GM23338 (cell line): ENCODE results near the gene NLGN4X. TPM values are rescaled to one million over a fixed set of nuclear protein-coding genes. Genes with fewer than 3 reads are reported as not detected.

Experiments used
- ATAC-seq: fragments of 200-7000 bp; cut with Tn5 transposase; 3 replicates; pipeline ENCODE4 v1.9.1; 2020
- DNase-seq: peaks from one replicate; pipeline ENCODE4 v3.0.0-alpha.2; 2015; ENCODE audit warnings: low spot score
- H2AFZ ChIP-seq: fragments of 200-600 bp; sonication (generic); 2 replicates; pipeline ENCODE4 v1.8.0; 2016; ENCODE audit warnings: antibody characterized with exemption, mild to moderate bottlenecking, moderate library complexity
- H3F3A ChIP-seq: fragments of 200-600 bp; sonication (generic); replicated peaks from 2 replicates; pipeline ENCODE4 v1.8.0; 2017; ENCODE audit warnings: antibody characterized with exemption, mixed run types, low read depth
- H3K27ac ChIP-seq: fragments of 200-600 bp; sonication (generic); 2 replicates; pipeline ENCODE4 v1.6.1; 2016; ENCODE audit warnings: low read depth
- H3K27me3 ChIP-seq: fragments of 200-600 bp; sonication (generic); 2 replicates; pipeline ENCODE4 v1.8.0; 2016; ENCODE audit warnings: mild to moderate bottlenecking, mixed run types, moderate library complexity; ENCODE audit not compliant: insufficient read depth
- H3K36me3 ChIP-seq: fragments of 200-600 bp; sonication (generic); 2 replicates; pipeline ENCODE4 v1.8.0; 2016; ENCODE audit warnings: mild to moderate bottlenecking; ENCODE audit not compliant: insufficient read depth
- H3K4me1 ChIP-seq: fragments of 200-600 bp; sonication (generic); 2 replicates; pipeline ENCODE4 v1.8.0; 2016; ENCODE audit warnings: mild to moderate bottlenecking, moderate library complexity; ENCODE audit not compliant: insufficient read depth
- H3K4me2 ChIP-seq: fragments of 200-600 bp; sonication (generic); 2 replicates; pipeline ENCODE4 v1.7.1; 2017; ENCODE audit warnings: mixed run types
- H3K4me3 ChIP-seq: fragments of 200-600 bp; sonication (generic); 2 replicates; pipeline ENCODE4 v1.6.1; 2016; ENCODE audit warnings: mixed run types
- H3K79me2 ChIP-seq: fragments of 200-600 bp; sonication (generic); replicated peaks from 2 replicates; pipeline ENCODE4 v1.8.0; 2017; ENCODE audit warnings: mild to moderate bottlenecking; ENCODE audit not compliant: insufficient read depth
- H3K9me2 ChIP-seq: fragments of 200-600 bp; sonication (generic); 2 replicates; pipeline ENCODE4 v1.8.0; 2017; ENCODE audit not compliant: insufficient read depth
- H4K20me1 ChIP-seq: fragments of 200-600 bp; sonication (generic); replicated peaks from 2 replicates; pipeline ENCODE4 v1.8.0; 2017; ENCODE audit warnings: mild to moderate bottlenecking; ENCODE audit not compliant: insufficient read depth
- H3K27ac Mint-ChIP-seq: 2 replicates; pipeline ENCODE4 v1.8.0; 2020; ENCODE audit warnings: inconsistent platforms, mild to moderate bottlenecking, moderate library complexity, mixed read lengths
- H3K27me3 Mint-ChIP-seq: 3 replicates; pipeline ENCODE4 v1.8.0; 2022; ENCODE audit warnings: low read depth, mild to moderate bottlenecking, moderate library complexity, mixed read lengths, inconsistent platforms; ENCODE audit not compliant: insufficient read depth, poor library complexity
- H3K36me3 Mint-ChIP-seq: 3 replicates; pipeline ENCODE4 v1.8.0; 2021; ENCODE audit warnings: low read depth, mild to moderate bottlenecking, inconsistent platforms, moderate library complexity, mixed read lengths
- H3K4me1 Mint-ChIP-seq: 3 replicates; pipeline ENCODE4 v1.8.0; 2020; ENCODE audit warnings: mild to moderate bottlenecking, inconsistent platforms, mixed read lengths
- H3K4me3 Mint-ChIP-seq: 3 replicates; pipeline ENCODE4 v1.8.0; 2021; ENCODE audit warnings: moderate library complexity, mild to moderate bottlenecking, inconsistent platforms, mixed read lengths
- H3K9me3 Mint-ChIP-seq: 3 replicates; pipeline ENCODE4 v1.8.0; 2020; ENCODE audit warnings: moderate library complexity, mild to moderate bottlenecking, inconsistent platforms, mixed read lengths
- CREB1 ChIP-seq: fragments of 250-450 bp; sonication (Bioruptor Pico); IDR thresholded peaks from 2 replicates; pipeline ENCODE4 v1.5.0; 2020; ENCODE audit warnings: low read depth, mild to moderate bottlenecking, moderate library complexity
- CTCF ChIP-seq, 2 experiments: fragments of 200-600 bp in 1 of 2; sonication (generic) in 1 of 2; conservative IDR thresholded peaks; 2 replicates each; pipeline versions ENCODE4 v1.5.1 to v1.6.1; 2016 to 2017; ENCODE audit warnings: antibody characterized with exemption in 2 of 2, low read depth in 2 of 2, mild to moderate bottlenecking in 2 of 2, moderate library complexity in 1 of 2
- ETS1 ChIP-seq: IDR thresholded peaks from 2 replicates; pipeline ENCODE4 v1.6.1; 2016; ENCODE audit warnings: antibody characterized with exemption
- EZH2 ChIP-seq: fragments of 200-600 bp; sonication (generic); IDR thresholded peaks from one replicate; pipeline ENCODE4 v1.8.0; 2017; ENCODE audit warnings: antibody characterized with exemption, mild to moderate bottlenecking, low read depth; ENCODE audit not compliant: unreplicated experiment
- EZH2phosphoT487 ChIP-seq: fragments of 200-600 bp; sonication (generic); IDR thresholded peaks from one replicate; pipeline ENCODE4 v1.8.1; 2018; ENCODE audit warnings: antibody characterized with exemption; ENCODE audit not compliant: unreplicated experiment
- JUNB ChIP-seq: IDR thresholded peaks from one replicate; pipeline ENCODE4 v1.6.1; 2016; ENCODE audit warnings: antibody characterized with exemption; ENCODE audit not compliant: unreplicated experiment
- NANOG ChIP-seq: IDR thresholded peaks from 2 replicates; pipeline ENCODE4 v1.6.1; 2016; ENCODE audit warnings: antibody characterized with exemption, borderline replicate concordance
- POLR2AphosphoS5 ChIP-seq: IDR thresholded peaks from 2 replicates; pipeline ENCODE4 v1.6.1; 2016; ENCODE audit warnings: antibody characterized with exemption, low read depth
- REST ChIP-seq: IDR thresholded peaks from one replicate; pipeline ENCODE4 v1.6.1; 2018; ENCODE audit warnings: antibody characterized with exemption; ENCODE audit not compliant: unreplicated experiment
- STAT1 ChIP-seq: IDR thresholded peaks from one replicate; pipeline ENCODE4 v1.6.1; 2016; ENCODE audit warnings: antibody characterized with exemption; ENCODE audit not compliant: unreplicated experiment
- ZNF114 ChIP-seq: fragments of 250-450 bp; sonication (Bioruptor Pico); IDR thresholded peaks from 2 replicates; pipeline ENCODE4 v1.5.0; 2020; ENCODE audit warnings: mild to moderate bottlenecking, moderate library complexity
- ZNF331 ChIP-seq: fragments of 250-450 bp; sonication (Bioruptor Pico); IDR thresholded peaks from 2 replicates; pipeline ENCODE4 v1.5.0; 2020; ENCODE audit warnings: low read depth, mild to moderate bottlenecking, moderate library complexity
- ZNF462 ChIP-seq: fragments of 250-450 bp; sonication (Bioruptor Pico); IDR thresholded peaks from 2 replicates; pipeline ENCODE4 v1.5.0; 2020; ENCODE audit warnings: mild to moderate bottlenecking, moderate library complexity
- polyA plus RNA-seq: library from polyadenylated mRNA; unstranded; fragments of >200 nt; fragmentation: Nextera tagmentation; extraction: Ambion mirVana; gene quantifications from 2 replicates; pipeline ENCODE4 v1.2.1, GENCODE V29; 2016
- total RNA-seq: library from RNA; depleted of rRNA; stranded (reverse); fragments of >200 nt; shearing (Covaris generic); gene quantifications from 2 replicates; pipeline ENCODE4 v1.2.3, GENCODE V29; 2014

Gene NLGN4X
- total and polyA plus RNA-seq, 2 experiments from 2014 or later = 36.0 to 86.5 TPM

- no peaks in the 10 kb centered on the region for H3K36me3 ChIP-seq
- peaks cover 52% of the 10 kb centered on the region for H3K79me2 ChIP-seq
- H4K20me1 ChIP-seq = no peaks in the 10 kb centered on the region; the same call in none of the 2 replicates
- no peak overlapping the region for H3K27ac ChIP-seq
- peaks cover 19% of the 10 kb centered on the region for H3K4me1 Mint-ChIP-seq
- H3K9me2 ChIP-seq = no peaks in the 10 kb centered on the region
- H3K9me3 Mint-ChIP-seq = no peaks in the 10 kb centered on the region; the same call in 2 of the 3 replicates
- H3K4me1 ChIP-seq = no peaks in the 10 kb centered on the region; the same call in 1 of the 2 replicates
- ATAC-seq (no peak), DNase-seq (no peak)
- no peak overlapping the region for H3K4me2 ChIP-seq
- H3K4me3 ChIP-seq = no peak overlapping the region
- no peaks in the 10 kb centered on the region for H3K27me3 ChIP-seq
- no peak overlapping the region for H3K27ac Mint-ChIP-seq
- H3K36me3 Mint-ChIP-seq = peaks cover 14% of the 10 kb centered on the region
- no peak for TF ChIP-seq CTCF (conservative IDR thresholded peaks at IDR 0.05; ENCODE audit: low read depth in 2 of 2)
- no peak for TF ChIP-seq NANOG
- no peak for TF ChIP-seq STAT1
- no peak for TF ChIP-seq EZH2
- no peak for TF ChIP-seq ZNF462
- no peak for TF ChIP-seq ETS1
- no peak for TF ChIP-seq EZH2phosphoT487
- no peak for TF ChIP-seq REST
- TF ChIP-seq CREB1 (CRISPR knock-in tag) = no peak
- no peak for TF ChIP-seq JUNB
- no peak for TF ChIP-seq ZNF331 (CRISPR knock-in tag)
- no peak for TF ChIP-seq POLR2AphosphoS5
- no peak for TF ChIP-seq ZNF114 (CRISPR knock-in tag)
- H3K4me3 Mint-ChIP-seq = no peak overlapping the region
- no peak overlapping the region for H2AFZ ChIP-seq
- H3K27me3 Mint-ChIP-seq = no peaks in the 10 kb centered on the region
- H3F3A ChIP-seq = no peaks in the 10 kb centered on the region
Observed at GRCh38 chrX:6049132-6049531, 179.5 kb downstream of the NLGN4X start.
